ENCODE data around the gene MYBBP1A. TPM values are rescaled to one million over a fixed set of nuclear protein-coding genes. Genes with fewer than 3 reads are reported as not detected.

The MYBBP1A gene
- total RNA-seq, 1 experiment from 2014 or later, result 130 TPM

- POLR2A ChIA-PET, result no interaction called here
- H3K36me3 ChIP-seq (ENCODE audit: control insufficient read depth in 1 of 2, insufficient read depth in 2 of 2, low read length in 2 of 2), result peaks cover 42 to 73% of the 10 kb centered on the region in 2 experiments; a peak in 3 of 4 replicates
Measured at GRCh38 chr17:4545217-4545951, 9.8 kb downstream of the MYBBP1A start.

GRCh38 chr17:4544951-4545216 is 10.3 kb downstream of the MYBBP1A start:
- ChIA-PET POLR2A (no interaction called here), CTCF (no interaction called here), RAD21 (ENCODE audit: low non-redundant PET in 1 of 2, low total read pairs in 2 of 2, uncharacterized antibody in 2 of 2, unreplicated experiment in 2 of 2) (no interaction called here)
- H3K9me2 ChIP-seq (ENCODE audit: insufficient read depth), result no peaks in the 10 kb centered on the region
- TSS peak; percentile 14 for BruUV-seq (replicated peaks)
- ATAC-seq (no peak), DNase-seq (ENCODE audit: low read depth, low spot score) (no peak)
- peaks cover 41% of the 10 kb centered on the region for H3K79me2 ChIP-seq (ENCODE audit: insufficient read depth, low read length)
- no peak overlapping the region for H3K9ac ChIP-seq (ENCODE audit: low read length)
- H3K4me2 ChIP-seq (ENCODE audit: low read length), result no peak overlapping the region
- TF ChIP-seq POLR2A (IDR thresholded peaks at IDR 0.05; ENCODE audit: borderline replicate concordance, extremely low read depth, insufficient read depth, insufficient read length) (no peak), SRF (IDR thresholded peaks at IDR 0.05; ENCODE audit: low read depth) (no peak), MAX (IDR thresholded peaks at IDR 0.05) (no peak), EZH2phosphoT487 (IDR thresholded peaks at IDR 0.05; ENCODE audit: borderline replicate concordance) (no peak), REST (IDR thresholded peaks at IDR 0.05; ENCODE audit: low read depth) (no peak), RAD21 (IDR thresholded peaks at IDR 0.05; ENCODE audit: low read depth) (no peak), ATF3 (IDR thresholded peaks at IDR 0.05) (no peak), EZH2 (IDR thresholded peaks at IDR 0.05) (no peak), CEBPB (IDR thresholded peaks at IDR 0.05; ENCODE audit: low read depth) (no peak), CBX3 (IDR thresholded peaks at IDR 0.05; ENCODE audit: low read depth) (no peak), SIN3A (IDR thresholded peaks at IDR 0.05; ENCODE audit: low read depth) (no peak), TCF7L2 (IDR thresholded peaks at IDR 0.05; ENCODE audit: borderline replicate concordance, extremely low read depth, insufficient read depth, insufficient read length) (no peak)
- H3K9me3 ChIP-seq (ENCODE audit: control insufficient read depth in 1 of 2, insufficient read depth in 1 of 2, low read depth in 1 of 2, low read length in 2 of 2), result no peaks in the 10 kb centered on the region
- H3K4me3 ChIP-seq (replicated peaks in 1 of 2; ENCODE audit: low read depth in 1 of 2, low read length in 2 of 2), result no peak overlapping the region
- peaks cover 3% of the 10 kb centered on the region; the same call in 1 of the 2 replicates for H4K20me1 ChIP-seq (ENCODE audit: insufficient read depth)
- H3K27me3 ChIP-seq (ENCODE audit: insufficient read depth, low read length), result no peaks in the 10 kb centered on the region
- intact Hi-C loops (cut with micrococcal nuclease), result no loop called here
- peaks cover 41 to 72% of the 10 kb centered on the region in 2 experiments; a peak in 3 of 4 replicates for H3K36me3 ChIP-seq (ENCODE audit: control insufficient read depth in 1 of 2, insufficient read depth in 2 of 2, low read length in 2 of 2)
- H3K27ac ChIP-seq (ENCODE audit: low read depth, low read length), result no peak overlapping the region
- H3K4me1 ChIP-seq (ENCODE audit: control insufficient read depth in 1 of 2, insufficient read depth in 2 of 2, low read length in 2 of 2), result no peaks in the 10 kb centered on the region
- no peak overlapping the region for H2AFZ ChIP-seq (ENCODE audit: low read depth, low read length, poor library complexity, severe bottlenecking)

More at GRCh38 chr17:4545217-4545951, 9.8 kb downstream of the MYBBP1A start:
- RAD21 ChIA-PET (ENCODE audit: low non-redundant PET in 1 of 2, low total read pairs in 2 of 2, uncharacterized antibody in 2 of 2, unreplicated experiment in 2 of 2), result no interaction called here
- H3K4me1 ChIP-seq (ENCODE audit: control insufficient read depth in 1 of 2, insufficient read depth in 2 of 2, low read length in 2 of 2), result no peaks in the 10 kb centered on the region
- ATAC-seq (no peak), DNase-seq (ENCODE audit: low read depth, low spot score) (no peak)
- no peaks in the 10 kb centered on the region for H3K9me3 ChIP-seq (ENCODE audit: control insufficient read depth in 1 of 2, insufficient read depth in 1 of 2, low read depth in 1 of 2, low read length in 2 of 2)
- peaks cover 3% of the 10 kb centered on the region; the same call in 1 of the 2 replicates for H4K20me1 ChIP-seq (ENCODE audit: insufficient read depth)
- no peak overlapping the region for H2AFZ ChIP-seq (ENCODE audit: low read depth, low read length, poor library complexity, severe bottlenecking)
- no peaks in the 10 kb centered on the region for H3K27me3 ChIP-seq (ENCODE audit: insufficient read depth, low read length)
- H3K9ac ChIP-seq (ENCODE audit: low read length), result no peak overlapping the region
- intact Hi-C loops (cut with micrococcal nuclease), result no loop called here
- no TSS peak for BruUV-seq (replicated peaks)
- H3K4me2 ChIP-seq (ENCODE audit: low read length), result no peak overlapping the region
- H3K4me3 ChIP-seq (replicated peaks in 1 of 2; ENCODE audit: low read depth in 1 of 2, low read length in 2 of 2), result no peak overlapping the region
- no peak overlapping the region for H3K27ac ChIP-seq (ENCODE audit: low read depth, low read length)
- no peaks in the 10 kb centered on the region for H3K9me2 ChIP-seq (ENCODE audit: insufficient read depth)
- peaks cover 46% of the 10 kb centered on the region for H3K79me2 ChIP-seq (ENCODE audit: insufficient read depth, low read length)
- CTCF ChIA-PET, result no interaction called here
- TF ChIP-seq RAD21 (IDR thresholded peaks at IDR 0.05; ENCODE audit: low read depth) (no peak), POLR2AphosphoS5 (IDR thresholded peaks at IDR 0.05; ENCODE audit: low read depth, low read length) (no peak), ELF1 (IDR thresholded peaks at IDR 0.05; ENCODE audit: borderline replicate concordance, low read depth) (no peak)
